Adrenal gland (tissue), 12 donors: ENCODE data around the gene CLEC2L. TPM values are rescaled to one million over a fixed set of nuclear protein-coding genes. Genes with fewer than 3 reads are reported as not detected.

Source experiments
- DNase-seq, 7 donors: peaks; one replicate each; pipeline ENCODE4 v3.0.0-alpha.2; 2019 to 2020
- H3K27ac ChIP-seq, 5 donors: fragments of 200-600 bp; sonication (generic) in 4 of 5; 1 replicate in 3 of 5; 2 replicates in 2 of 5; pipeline versions ENCODE4 v1.5.1 to v1.8.0; 2016 to 2020; ENCODE audit warnings: mild to moderate bottlenecking in 1 of 5
- H3K27me3 ChIP-seq: fragments of 200-600 bp; 2 replicates; pipeline ENCODE4 v1.8.0; 2021
- H3K36me3 ChIP-seq, 2 donors: fragments of 200-600 bp; replicated peaks in 1 of 2; 1 replicate in 1 of 2; 2 replicates in 1 of 2; pipeline versions ENCODE4 v1.5.1 to v1.8.0; 2018 to 2022
- H3K4me1 ChIP-seq, 2 donors: fragments of 200-600 bp; replicated peaks in 1 of 2; 1 replicate in 1 of 2; 2 replicates in 1 of 2; pipeline versions ENCODE4 v1.5.1 to v1.8.0; 2018 to 2021
- H3K4me3 ChIP-seq, 4 donors: fragments of 200-600 bp; sonication (generic) in 3 of 4; one replicate each; pipeline ENCODE4 v1.5.1; 2016 to 2018
- H3K9me3 ChIP-seq, 3 donors: fragments of 200-600 bp; sonication (generic) in 1 of 3; replicated peaks in 1 of 3; 1 replicate in 2 of 3; 2 replicates in 1 of 3; pipeline versions ENCODE4 v1.5.1 to v1.8.0; 2016 to 2021
- POLR2A ChIP-seq, 2 donors: fragments of 450-650 bp; IDR thresholded peaks; one replicate each; pipeline ENCODE4 v1.6.1; 2017; ENCODE audit warnings: antibody characterized with exemption in 2 of 2, mild to moderate bottlenecking in 2 of 2, moderate library complexity in 1 of 2
- WGBS, 4 donors: extraction: QIAGEN DNeasy Blood & Tissue Kit in 2 of 4; methylation state at CpG; one replicate each; pipeline versions ENCODE4 v1.1.5 to v1.1.7; 2013 to 2017; 5-methylcytosine and 5-hydroxymethylcytosine counted together
- intact Hi-C, 2 donors: fragments of 100-400 bp; cut with DNase I; formaldehyde crosslinking; loops; one replicate each; pipeline versions ENCODE4 v1.14.1 to v1.15.0; 2022 to 2023
- polyA plus RNA-seq, 3 donors: library from polyadenylated mRNA; stranded (reverse); fragments of 200-250 nt in 2 of 3; fragments of 350-450 nt in 1 of 3; fragmentation: Illumina TruSeq in 1 of 3; extraction: RNeasy Lipid Tissue Mini Kit (QIAGEN cat#74804) in 1 of 3; gene quantifications; one replicate each; pipeline ENCODE4 v1.2.3, GENCODE V29; 2013 to 2014
- total RNA-seq, 9 donors: library from RNA; depleted of rRNA in 4 of 9; stranded (reverse); fragments of >200 nt in 4 of 9; fragments of 120-200 nt in 1 of 9; fragmentation: NEBNext Ultra II Directional in 1 of 9; extraction: Animal tissue kit (Norgen Biotek cat#: 25700) in 1 of 9; gene quantifications; one replicate each; pipeline versions ENCODE4 v1.1.0 to v1.2.4, GENCODE V29; 2013 to 2023
- TF ChIP-seq, protein P1 (sequence below), 6 experiments: fragments of 450-650 bp in 4 of 6; fragments of 200-600 bp in 2 of 6; sonication (generic) in 1 of 6; IDR thresholded peaks; 1 replicate in 5 of 6; 2 replicates in 1 of 6; pipeline versions ENCODE4 v1.5.1 to v1.8.0; 2016 to 2021; ENCODE audit warnings: antibody characterized with exemption in 6 of 6, mild to moderate bottlenecking in 2 of 6, moderate library complexity in 1 of 6
- donor health status: healthy with polysubstance abuse.
- donor health status: Bipolar disorder and iron deficiency.
- donor health status: DM: yes; HTN: yes; CAD: no.
- donor health status: DM: no; HTN: no; CAD: no.
- donor health status: DM: no; HTN: no; CAD: no.
- donor health status: DM: yes; HTN: yes; CAD: no.

Gene CLEC2L
- total and polyA plus RNA-seq, 12 donors, result 0.06 to 0.18 TPM; not detected in 10

GRCh38 chr7:139557857-139558581, 34.5 kb downstream of the CLEC2L start:
- Histone ChIP-seq H3K9me3 (no peaks in the 10 kb centered on the region), H3K4me3 (no peak overlapping the region), H3K36me3 (no peaks in the 10 kb centered on the region), H3K27ac (no peak overlapping the region), H3K4me1 (no peaks in the 10 kb centered on the region), H3K27me3 (no peaks in the 10 kb centered on the region)
- DNase-seq, result peak in 1 of 7 donors; percentile 20
- WGBS, 4 donors, result 77 to 80% (median 78%) methylated on average over 8 of the region's 8 CpGs
- intact Hi-C loops, result no loop called here
- TF ChIP-seq, protein P1, sequence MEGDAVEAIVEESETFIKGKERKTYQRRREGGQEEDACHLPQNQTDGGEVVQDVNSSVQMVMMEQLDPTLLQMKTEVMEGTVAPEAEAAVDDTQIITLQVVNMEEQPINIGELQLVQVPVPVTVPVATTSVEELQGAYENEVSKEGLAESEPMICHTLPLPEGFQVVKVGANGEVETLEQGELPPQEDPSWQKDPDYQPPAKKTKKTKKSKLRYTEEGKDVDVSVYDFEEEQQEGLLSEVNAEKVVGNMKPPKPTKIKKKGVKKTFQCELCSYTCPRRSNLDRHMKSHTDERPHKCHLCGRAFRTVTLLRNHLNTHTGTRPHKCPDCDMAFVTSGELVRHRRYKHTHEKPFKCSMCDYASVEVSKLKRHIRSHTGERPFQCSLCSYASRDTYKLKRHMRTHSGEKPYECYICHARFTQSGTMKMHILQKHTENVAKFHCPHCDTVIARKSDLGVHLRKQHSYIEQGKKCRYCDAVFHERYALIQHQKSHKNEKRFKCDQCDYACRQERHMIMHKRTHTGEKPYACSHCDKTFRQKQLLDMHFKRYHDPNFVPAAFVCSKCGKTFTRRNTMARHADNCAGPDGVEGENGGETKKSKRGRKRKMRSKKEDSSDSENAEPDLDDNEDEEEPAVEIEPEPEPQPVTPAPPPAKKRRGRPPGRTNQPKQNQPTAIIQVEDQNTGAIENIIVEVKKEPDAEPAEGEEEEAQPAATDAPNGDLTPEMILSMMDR (IDR thresholded peaks at IDR 0.05), result no peak
- no peak for TF ChIP-seq POLR2A (IDR thresholded peaks at IDR 0.05)

DNA sequence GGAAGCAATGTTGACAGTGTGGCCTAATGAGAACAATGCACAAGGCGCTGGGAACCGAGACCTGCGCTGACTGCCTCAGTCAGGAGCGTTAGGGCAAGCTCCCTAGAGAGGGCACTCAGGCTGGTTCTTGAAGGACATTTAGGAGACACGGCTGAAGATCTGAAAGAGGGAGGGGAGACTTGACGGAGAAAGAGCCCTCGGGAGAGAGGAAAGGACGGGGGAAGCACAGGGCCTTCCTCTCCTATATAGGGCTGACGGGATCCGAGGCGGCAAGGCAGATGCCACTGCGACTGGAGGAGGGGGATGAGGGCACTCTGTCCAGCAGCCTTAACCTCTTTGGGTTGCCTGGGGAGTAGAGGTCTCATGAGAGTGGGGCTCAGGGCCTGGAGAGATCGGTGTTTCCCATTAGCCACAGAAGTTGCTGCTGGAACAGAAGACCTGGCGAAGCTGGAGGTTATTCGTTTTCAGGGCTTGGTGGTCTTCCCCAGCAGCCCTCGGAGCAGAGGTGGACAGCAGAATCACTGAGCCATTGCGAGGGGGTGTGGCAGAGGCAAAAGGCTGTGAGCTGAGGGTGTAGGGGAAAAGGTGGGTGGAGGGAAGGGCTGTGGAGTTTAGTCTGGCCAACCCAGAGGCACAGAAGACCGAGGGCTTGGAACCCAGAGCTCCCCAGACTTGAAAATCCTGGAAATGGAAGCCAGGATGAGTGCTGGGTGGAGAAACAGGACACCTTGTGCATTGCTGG, 36.0 kb downstream of the CLEC2L start:
- no peaks in the 10 kb centered on the region for H3K9me3 ChIP-seq
- no peaks in the 10 kb centered on the region for H3K4me1 ChIP-seq
- H3K27ac ChIP-seq, result no peak overlapping the region
- intact Hi-C loops, result no loop called here
- 75 to 81% (median 80%) methylated on average over 18 of the region's 18 CpGs for WGBS, 4 donors
- no peaks in the 10 kb centered on the region for H3K27me3 ChIP-seq
- TF ChIP-seq, protein P1 (IDR thresholded peaks at IDR 0.05), result no peak
- TF ChIP-seq POLR2A (IDR thresholded peaks at IDR 0.05), result no peak
- H3K36me3 ChIP-seq, result no peaks in the 10 kb centered on the region
- no peak overlapping the region for H3K4me3 ChIP-seq
- DNase-seq, result peak in 1 of 7 donors; percentile 33

DNA sequence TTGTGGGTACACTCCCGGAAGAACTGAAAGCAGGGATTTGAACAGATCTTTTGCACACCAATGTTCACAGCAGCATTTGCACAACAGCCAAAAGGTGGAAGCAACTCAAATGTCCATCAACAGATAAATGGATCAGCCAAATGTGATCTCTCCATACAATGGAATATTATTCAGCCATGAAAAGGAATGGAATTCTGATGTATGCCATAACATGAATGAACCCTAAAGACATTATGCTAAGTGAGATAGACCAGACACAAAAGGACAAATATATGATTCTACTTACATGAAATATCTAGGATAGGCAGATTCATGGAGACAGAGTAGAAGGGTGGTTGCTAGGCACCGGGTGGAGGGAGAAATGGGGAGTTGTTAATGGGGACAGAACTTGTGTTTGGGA, 36.7 kb downstream of the CLEC2L start:
- Histone ChIP-seq H3K36me3 (no peaks in the 10 kb centered on the region), H3K27ac (no peak overlapping the region), H3K27me3 (no peaks in the 10 kb centered on the region), H3K4me3 (no peak overlapping the region), H3K4me1 (no peaks in the 10 kb centered on the region), H3K9me3 (no peaks in the 10 kb centered on the region)
- no peak for DNase-seq
- 89 to 100% (median 93%) methylated on average over 2 of the region's 2 CpGs for WGBS, 4 donors
- no peak for TF ChIP-seq POLR2A (IDR thresholded peaks at IDR 0.05)
- TF ChIP-seq, protein P1 (IDR thresholded peaks at IDR 0.05), result no peak
- intact Hi-C loops, result no loop called here

- WGBS, 4 donors, result 89 to 94% (median 91%) methylated on average over 11 of the region's 11 CpGs
Measured at GRCh38 chr7:139560678-139561077, 37.2 kb downstream of the CLEC2L start.

More at GRCh38 chr7:139560678-139561077, 37.2 kb downstream of the CLEC2L start:
- no peak for TF ChIP-seq POLR2A (IDR thresholded peaks at IDR 0.05)
- TF ChIP-seq, protein P1 (IDR thresholded peaks at IDR 0.05), result no peak
- Histone ChIP-seq H3K36me3 (no peaks in the 10 kb centered on the region), H3K4me1 (no peaks in the 10 kb centered on the region), H3K4me3 (no peak overlapping the region), H3K27me3 (no peaks in the 10 kb centered on the region), H3K9me3 (no peaks in the 10 kb centered on the region), H3K27ac (no peak overlapping the region)
- peak in 1 of 7 donors; percentile 14 for DNase-seq
- intact Hi-C loops, result no loop called here
